SU-DHL-6 (cell line): Measurements from ENCODE around the gene PARD6G.

Experiments
- H2AFZ ChIP-seq: fragments of 200-600 bp; sonication (generic); 2 replicates; pipeline ENCODE4 v1.6.1; 2014; ENCODE audit warnings: low read depth, mild to moderate bottlenecking, moderate library complexity, mixed read lengths, antibody characterized with exemption, low read length; ENCODE audit not compliant: severe bottlenecking
- H3F3A ChIP-seq: fragments of 200-600 bp; shearing (Covaris generic); 2 replicates; pipeline ENCODE4 v1.6.0; 2016; ENCODE audit warnings: antibody characterized with exemption, mild to moderate bottlenecking; ENCODE audit not compliant: insufficient read depth
- H3K27ac ChIP-seq: fragments of 200-600 bp; sonication (generic); 2 replicates; pipeline ENCODE4 v1.5.1; 2016; ENCODE audit warnings: low read depth, mild to moderate bottlenecking, low read length, moderate library complexity, mixed read lengths
- H3K27me3 ChIP-seq: fragments of 200-600 bp; sonication (generic), shearing (Covaris generic); 2 replicates; pipeline ENCODE4 v1.6.0; 2014; ENCODE audit warnings: mild to moderate bottlenecking, low read length
- H3K36me3 ChIP-seq: fragments of 200-600 bp; sonication (generic); 2 replicates; pipeline ENCODE4 v1.6.1; 2014; ENCODE audit warnings: mild to moderate bottlenecking, low read length, mixed read lengths
- H3K4me2 ChIP-seq: fragments of 300-600, 200-600 bp; shearing (Covaris generic), sonication (generic); 2 replicates; pipeline ENCODE4 v1.6.0; 2014; ENCODE audit warnings: low read length, low read depth, mild to moderate bottlenecking; ENCODE audit not compliant: poor library complexity, severe bottlenecking
- H3K4me3 ChIP-seq: fragments of 200-600 bp; sonication (generic); 2 replicates; pipeline ENCODE4 v1.5.1; 2014; ENCODE audit warnings: antibody characterized with exemption, low read length, mild to moderate bottlenecking, mixed read lengths; ENCODE audit not compliant: insufficient read depth, poor library complexity, severe bottlenecking
- H3K79me2 ChIP-seq: fragments of 200-600 bp; sonication (generic); 2 replicates; pipeline ENCODE4 v1.6.1; 2014; ENCODE audit warnings: mild to moderate bottlenecking, low read length, moderate library complexity; ENCODE audit not compliant: insufficient read depth
- H3K9ac ChIP-seq: fragments of 200-600 bp; sonication (generic); 2 replicates; pipeline ENCODE4 v1.7.0; 2014; ENCODE audit warnings: mild to moderate bottlenecking, low read length
- H3K9me2 ChIP-seq: fragments of 200-600 bp; sonication (generic); replicated peaks from 2 replicates; pipeline ENCODE4 v1.6.1; 2014; ENCODE audit warnings: low read length; ENCODE audit not compliant: insufficient read depth
- H3K9me3 ChIP-seq: fragments of 200-600 bp; sonication (generic); 2 replicates; pipeline ENCODE4 v1.6.1; 2014; ENCODE audit warnings: low read length, mixed read lengths; ENCODE audit not compliant: insufficient read depth
- H4K20me1 ChIP-seq: fragments of 200-600 bp; sonication (generic); 2 replicates; pipeline ENCODE4 v1.6.1; 2014; ENCODE audit warnings: low read depth, mild to moderate bottlenecking, antibody characterized with exemption, low read length, moderate library complexity, mixed read lengths
- EZH2phosphoT487 ChIP-seq: fragments of 200-600 bp; sonication (generic), shearing (Covaris generic); conservative IDR thresholded peaks from 2 replicates; pipeline ENCODE4 v1.6.1; 2018; ENCODE audit warnings: mild to moderate bottlenecking, antibody characterized with exemption, low read length, moderate library complexity, mixed read lengths
- TF ChIP-seq, protein P1 (sequence below): fragments of 200-600 bp; sonication (generic); IDR thresholded peaks from one replicate; pipeline ENCODE4 v1.5.1; 2017; ENCODE audit warnings: antibody characterized with exemption, mild to moderate bottlenecking, low read length, moderate library complexity; ENCODE audit not compliant: insufficient read depth, poor library complexity, severe bottlenecking

PARD6G gene

DNA sequence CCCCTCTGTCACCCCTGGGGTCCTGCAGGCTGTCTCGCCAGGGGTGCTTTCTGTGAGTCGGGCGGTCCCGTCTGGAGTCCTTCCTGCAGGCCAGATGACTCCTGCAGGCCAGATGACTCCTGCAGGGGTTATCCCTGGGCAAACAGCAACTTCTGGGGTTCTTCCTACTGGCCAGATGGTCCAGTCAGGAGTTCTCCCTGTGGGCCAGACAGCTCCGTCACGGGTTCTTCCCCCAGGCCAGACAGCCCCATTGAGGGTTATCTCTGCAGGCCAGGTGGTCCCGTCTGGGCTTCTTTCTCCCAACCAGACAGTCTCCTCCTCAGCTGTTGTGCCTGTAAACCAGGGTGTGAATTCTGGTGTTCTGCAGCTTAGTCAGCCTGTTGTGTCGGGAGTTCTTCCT lies 110.6 kb downstream of the PARD6G start:
- Histone ChIP-seq H2AFZ (no peak overlapping the region), H3K27me3 (no peaks in the 10 kb centered on the region), H3K4me2 (no peak overlapping the region), H4K20me1 (no peaks in the 10 kb centered on the region), H3K79me2 (no peaks in the 10 kb centered on the region), H3K27ac (no peak overlapping the region), H3K36me3 (no peaks in the 10 kb centered on the region), H3F3A (no peaks in the 10 kb centered on the region), H3K9me3 (no peaks in the 10 kb centered on the region), H3K9ac (no peak overlapping the region), H3K4me3 (no peak overlapping the region), H3K9me2 (no peaks in the 10 kb centered on the region)
- no peak for TF ChIP-seq EZH2phosphoT487
- TF ChIP-seq, protein P1, sequence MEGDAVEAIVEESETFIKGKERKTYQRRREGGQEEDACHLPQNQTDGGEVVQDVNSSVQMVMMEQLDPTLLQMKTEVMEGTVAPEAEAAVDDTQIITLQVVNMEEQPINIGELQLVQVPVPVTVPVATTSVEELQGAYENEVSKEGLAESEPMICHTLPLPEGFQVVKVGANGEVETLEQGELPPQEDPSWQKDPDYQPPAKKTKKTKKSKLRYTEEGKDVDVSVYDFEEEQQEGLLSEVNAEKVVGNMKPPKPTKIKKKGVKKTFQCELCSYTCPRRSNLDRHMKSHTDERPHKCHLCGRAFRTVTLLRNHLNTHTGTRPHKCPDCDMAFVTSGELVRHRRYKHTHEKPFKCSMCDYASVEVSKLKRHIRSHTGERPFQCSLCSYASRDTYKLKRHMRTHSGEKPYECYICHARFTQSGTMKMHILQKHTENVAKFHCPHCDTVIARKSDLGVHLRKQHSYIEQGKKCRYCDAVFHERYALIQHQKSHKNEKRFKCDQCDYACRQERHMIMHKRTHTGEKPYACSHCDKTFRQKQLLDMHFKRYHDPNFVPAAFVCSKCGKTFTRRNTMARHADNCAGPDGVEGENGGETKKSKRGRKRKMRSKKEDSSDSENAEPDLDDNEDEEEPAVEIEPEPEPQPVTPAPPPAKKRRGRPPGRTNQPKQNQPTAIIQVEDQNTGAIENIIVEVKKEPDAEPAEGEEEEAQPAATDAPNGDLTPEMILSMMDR = no peak

DNA sequence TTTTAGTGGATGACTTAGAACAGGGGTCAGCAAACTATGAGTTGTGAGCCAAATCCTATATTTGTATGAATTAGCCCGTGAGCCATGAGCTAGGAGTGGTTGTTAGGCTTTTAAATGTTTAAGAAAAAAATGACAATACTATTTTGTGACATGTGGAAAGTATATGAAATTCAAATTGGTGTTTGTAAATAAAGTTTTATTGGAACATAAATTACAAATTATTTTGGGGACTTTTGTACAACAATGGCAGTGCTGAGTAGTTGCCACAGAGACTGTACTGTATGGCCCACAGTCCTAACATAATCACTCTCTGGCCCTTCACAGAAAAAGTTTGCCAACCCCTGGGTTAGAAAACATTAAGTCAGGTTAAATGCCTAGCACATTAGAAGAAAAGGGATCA lies 112.2 kb downstream of the PARD6G start:
- Histone ChIP-seq H3K27me3 (no peaks in the 10 kb centered on the region), H3K9me2 (no peaks in the 10 kb centered on the region), H3K27ac (no peak overlapping the region), H3K36me3 (no peaks in the 10 kb centered on the region), H3K9me3 (no peaks in the 10 kb centered on the region), H3K9ac (no peak overlapping the region), H2AFZ (no peak overlapping the region), H3F3A (no peaks in the 10 kb centered on the region), H3K4me3 (no peak overlapping the region), H3K79me2 (no peaks in the 10 kb centered on the region), H3K4me2 (no peak overlapping the region), H4K20me1 (no peaks in the 10 kb centered on the region)
- TF ChIP-seq, protein P1 = no peak
- no peak for TF ChIP-seq EZH2phosphoT487

DNA sequence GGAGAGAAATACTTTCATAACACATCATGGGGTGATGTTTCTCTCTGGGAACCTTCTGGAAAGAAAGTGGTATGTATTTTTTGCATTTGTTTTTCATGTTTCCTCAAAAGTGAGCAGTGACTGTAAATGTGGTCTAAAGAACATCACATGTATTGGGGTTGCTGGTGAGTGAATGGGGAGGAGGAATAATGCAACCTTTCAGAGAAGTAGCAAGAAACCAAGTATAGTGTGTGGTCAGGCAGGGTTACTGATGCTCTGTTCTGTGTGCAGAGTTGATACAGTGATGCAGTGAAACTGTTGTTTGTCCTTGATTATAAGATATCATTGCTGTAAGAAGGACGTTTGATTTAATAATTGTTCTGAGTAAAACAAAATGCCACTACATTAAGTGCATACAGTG lies 114.2 kb downstream of the PARD6G start:
- Histone ChIP-seq H3K9ac (no peak overlapping the region), H3K27me3 (no peaks in the 10 kb centered on the region), H2AFZ (no peak overlapping the region), H3K4me2 (no peak overlapping the region), H3K79me2 (no peaks in the 10 kb centered on the region), H3K27ac (no peak overlapping the region), H3K9me2 (no peaks in the 10 kb centered on the region), H3K9me3 (no peaks in the 10 kb centered on the region), H3K36me3 (no peaks in the 10 kb centered on the region), H3F3A (no peaks in the 10 kb centered on the region), H4K20me1 (no peaks in the 10 kb centered on the region), H3K4me3 (no peak overlapping the region)
- TF ChIP-seq, protein P1 = no peak
- TF ChIP-seq EZH2phosphoT487 = no peak
